Ovary (tissue), 10 donors: Measurements from ENCODE around the gene PPM1H. TPM values are rescaled to one million over a fixed set of nuclear protein-coding genes. Genes with fewer than 3 reads are reported as not detected.

Source experiments
- DNase-seq, 5 donors: peaks; one replicate each; pipeline ENCODE4 v3.0.0-alpha.2; 2019 to 2020
- H3K27ac ChIP-seq, 2 donors: fragments of 200-600 bp; one replicate each; pipeline versions ENCODE4 v1.5.1 to v1.8.0; 2019 to 2022
- H3K27me3 ChIP-seq: fragments of 200-600 bp; one replicate; pipeline ENCODE4 v1.8.0; 2022
- H3K36me3 ChIP-seq: fragments of 200-600 bp; sonication (generic); one replicate; pipeline ENCODE4 v1.5.1; 2019
- H3K4me1 ChIP-seq: one replicate; pipeline ENCODE4 v1.8.1; 2013; ENCODE audit warnings: mild to moderate bottlenecking, moderate library complexity; ENCODE audit not compliant: insufficient read depth
- H3K4me3 ChIP-seq: fragments of 200-600 bp; sonication (generic); one replicate; pipeline ENCODE4 v1.5.1; 2017
- H3K9me3 ChIP-seq, 2 donors: fragments of 200-600 bp in 1 of 2; sonication (generic) in 1 of 2; one replicate each; pipeline versions ENCODE4 v1.5.1 to v1.8.1; 2013 to 2019; ENCODE audit warnings: mild to moderate bottlenecking in 1 of 2, moderate library complexity in 1 of 2
- EP300 ChIP-seq: sonication (generic); formaldehyde crosslinking; IDR thresholded peaks from one replicate; pipeline ENCODE4 v1.6.1; 2017; ENCODE audit warnings: antibody characterized with exemption
- POLR2A ChIP-seq: fragments of 450-650 bp; IDR thresholded peaks from one replicate; pipeline ENCODE4 v1.6.1; 2017; ENCODE audit warnings: antibody characterized with exemption, mild to moderate bottlenecking, moderate library complexity
- WGBS, 3 donors: extraction: QIAGEN DNeasy Blood & Tissue Kit in 1 of 3; methylation state at CpG; one replicate each; pipeline versions ENCODE4 v1.1.5 to v1.1.7; 2013 to 2017; 5-methylcytosine and 5-hydroxymethylcytosine counted together
- intact Hi-C, 4 donors: fragments of 100-400 bp; cut with DNase I; formaldehyde crosslinking; loops; one replicate each; pipeline versions ENCODE4 v1.11.0 to v1.15.1; 2022 to 2023
- long read RNA-seq, 3 donors: library from polyadenylated mRNA in 2 of 3; unstranded in 2 of 3; transcript quantifications; one replicate each; pipeline ENCODE4 v2.0.0 and lab custom pipeline, GENCODE V29; 2021 to 2026
- polyA plus RNA-seq, 2 donors: library from polyadenylated mRNA; stranded (reverse); fragments of 200-250 nt in 1 of 2; fragments of 350-450 nt in 1 of 2; fragmentation: Illumina TruSeq in 1 of 2; extraction: RNeasy Lipid Tissue Mini Kit (QIAGEN cat#74804) in 1 of 2; gene quantifications; one replicate each; pipeline ENCODE4 v1.2.3, GENCODE V29; 2013 to 2014
- total RNA-seq, 7 donors: library from RNA; depleted of rRNA in 2 of 7; stranded (reverse); fragments of >200 nt in 2 of 7; fragmentation: NEBNext Ultra II Directional in 3 of 7; extraction: Animal tissue kit (Norgen Biotek cat#: 25700) in 3 of 7; gene quantifications; one replicate each; pipeline versions ENCODE4 v1.1.0 to v1.2.4, GENCODE V29; 2016 to 2023
- TF ChIP-seq, protein P1 (sequence below), 3 donors: fragments of 450-650 bp in 2 of 3; fragments of 200-600 bp in 1 of 3; IDR thresholded peaks; one replicate each; pipeline versions ENCODE4 v1.5.1 to v1.8.0; 2016 to 2022; ENCODE audit warnings: antibody characterized with exemption in 3 of 3, mild to moderate bottlenecking in 1 of 3
- donor health status: DM: no; HTN: no; CAD: no; lungs with moderate emphysema.
- donor health status: DM: no; HTN: no; CAD: no.
- donor health status: Bipolar disorder and iron deficiency.
- donor health status: DM: yes; HTN: yes; CAD: no.
- donor health status: DM: no; HTN: no; CAD: no.
- donor health status: DM: yes; HTN: yes; CAD: no.

The PPM1H gene, protein sequence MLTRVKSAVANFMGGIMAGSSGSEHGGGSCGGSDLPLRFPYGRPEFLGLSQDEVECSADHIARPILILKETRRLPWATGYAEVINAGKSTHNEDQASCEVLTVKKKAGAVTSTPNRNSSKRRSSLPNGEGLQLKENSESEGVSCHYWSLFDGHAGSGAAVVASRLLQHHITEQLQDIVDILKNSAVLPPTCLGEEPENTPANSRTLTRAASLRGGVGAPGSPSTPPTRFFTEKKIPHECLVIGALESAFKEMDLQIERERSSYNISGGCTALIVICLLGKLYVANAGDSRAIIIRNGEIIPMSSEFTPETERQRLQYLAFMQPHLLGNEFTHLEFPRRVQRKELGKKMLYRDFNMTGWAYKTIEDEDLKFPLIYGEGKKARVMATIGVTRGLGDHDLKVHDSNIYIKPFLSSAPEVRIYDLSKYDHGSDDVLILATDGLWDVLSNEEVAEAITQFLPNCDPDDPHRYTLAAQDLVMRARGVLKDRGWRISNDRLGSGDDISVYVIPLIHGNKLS
- total RNA-seq: 10 to 100 TPM in 6 of 7 donors, 1 to 10 TPM in 1; 1.6 to 45.4 (median 21.0) TPM
- 10 to 100 TPM; 10.9 to 11.3 TPM for polyA plus RNA-seq
- long read RNA-seq, donor 1, full-length matches to known transcripts: 1 of 15 reads
- long read RNA-seq, donor 1, partial matches to known transcripts: 2 of 15 reads
- long read RNA-seq, donor 1, other reads (novel, unspliced or antisense): 12 of 15 reads
- long read RNA-seq, donor 2, full-length matches to known transcripts: 2 of 2 reads
- long read RNA-seq, donor 2, partial matches to known transcripts: 0 of 2 reads
- long read RNA-seq, donor 2, other reads (novel, unspliced or antisense): 0 of 2 reads
- long read RNA-seq, donor 3, full-length matches to known transcripts: 12 of 58 reads
- long read RNA-seq, donor 3, partial matches to known transcripts: 20 of 58 reads
- long read RNA-seq, donor 3, other reads (novel, unspliced or antisense): 26 of 58 reads

DNA sequence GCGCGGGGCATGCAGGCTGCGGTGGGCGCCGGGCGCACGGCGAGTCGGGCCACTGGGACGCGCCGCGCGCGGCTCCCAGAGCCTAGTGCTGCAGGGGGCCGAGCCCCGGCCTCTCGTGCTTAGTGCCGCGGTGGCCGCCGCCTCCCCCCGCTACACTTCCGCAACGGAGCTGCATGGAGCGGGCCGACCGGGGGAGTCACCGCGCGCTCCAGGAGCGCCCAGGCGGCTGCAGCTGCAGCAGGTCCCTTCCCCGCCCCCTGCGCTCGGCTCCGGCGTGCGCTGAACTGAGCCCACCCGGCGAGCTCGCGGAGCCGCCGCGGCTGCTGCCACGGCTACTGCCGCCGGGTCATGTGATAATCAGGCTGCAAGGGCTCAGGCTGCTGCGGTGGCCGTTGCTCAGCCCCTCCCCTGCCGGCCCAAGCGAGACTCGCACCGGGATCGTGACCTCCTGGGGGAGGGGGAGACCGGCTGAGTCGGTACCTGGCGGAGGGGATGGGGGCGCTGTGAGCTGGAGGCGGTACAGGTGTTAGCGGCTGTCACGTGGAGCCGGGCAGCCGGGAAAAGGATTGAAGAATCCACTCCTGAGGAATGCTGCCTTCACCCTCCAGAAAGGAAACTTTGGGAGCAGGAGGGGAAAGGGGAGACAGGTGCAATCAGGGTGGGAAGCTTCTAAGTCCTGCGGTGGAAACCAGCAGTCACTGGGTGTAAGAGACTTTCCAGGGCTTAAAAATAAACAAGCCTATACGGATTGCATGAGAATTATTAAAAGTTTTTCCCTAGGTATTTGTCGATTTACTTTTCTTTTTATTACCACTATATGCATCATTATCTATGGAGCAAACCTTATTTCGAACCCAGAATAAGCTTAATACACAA lies at the start of gene PPM1H:
PPM1H (minus strand) TSS at position 352 of the 876 bp plus-strand sequence. CDS start 414 bp downstream, outside the sequence.
- Histone ChIP-seq H3K27ac (peak within 1 kb of the TSS in 1 of 2 donors; percentile 31), H3K4me3 (peak within 1 kb of the TSS; percentile 77), H3K4me1 (no peaks in the 10 kb centered on the region), H3K27me3 (no peaks in the 10 kb centered on the region), H3K36me3 (no peaks in the 10 kb centered on the region), H3K9me3 (no peaks in the 10 kb centered on the region)
- DNase-seq: peak; percentile 46 to 79 (median 60)
- TF ChIP-seq, protein P1, sequence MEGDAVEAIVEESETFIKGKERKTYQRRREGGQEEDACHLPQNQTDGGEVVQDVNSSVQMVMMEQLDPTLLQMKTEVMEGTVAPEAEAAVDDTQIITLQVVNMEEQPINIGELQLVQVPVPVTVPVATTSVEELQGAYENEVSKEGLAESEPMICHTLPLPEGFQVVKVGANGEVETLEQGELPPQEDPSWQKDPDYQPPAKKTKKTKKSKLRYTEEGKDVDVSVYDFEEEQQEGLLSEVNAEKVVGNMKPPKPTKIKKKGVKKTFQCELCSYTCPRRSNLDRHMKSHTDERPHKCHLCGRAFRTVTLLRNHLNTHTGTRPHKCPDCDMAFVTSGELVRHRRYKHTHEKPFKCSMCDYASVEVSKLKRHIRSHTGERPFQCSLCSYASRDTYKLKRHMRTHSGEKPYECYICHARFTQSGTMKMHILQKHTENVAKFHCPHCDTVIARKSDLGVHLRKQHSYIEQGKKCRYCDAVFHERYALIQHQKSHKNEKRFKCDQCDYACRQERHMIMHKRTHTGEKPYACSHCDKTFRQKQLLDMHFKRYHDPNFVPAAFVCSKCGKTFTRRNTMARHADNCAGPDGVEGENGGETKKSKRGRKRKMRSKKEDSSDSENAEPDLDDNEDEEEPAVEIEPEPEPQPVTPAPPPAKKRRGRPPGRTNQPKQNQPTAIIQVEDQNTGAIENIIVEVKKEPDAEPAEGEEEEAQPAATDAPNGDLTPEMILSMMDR (IDR thresholded peaks at IDR 0.05): peak in 1 of 3 donors; percentile 56
- no peak for TF ChIP-seq POLR2A
- no peak for TF ChIP-seq EP300
- intact Hi-C loops: loop anchor here in 3 of 4 donors (10.0 kb wide), 3 partner anchors 70 to 490 kb away; no protein-coding TSS in a partner anchor
- WGBS, 3 donors: 1% methylated on average over 48 to 69 of the region's 69 CpGs

DNA sequence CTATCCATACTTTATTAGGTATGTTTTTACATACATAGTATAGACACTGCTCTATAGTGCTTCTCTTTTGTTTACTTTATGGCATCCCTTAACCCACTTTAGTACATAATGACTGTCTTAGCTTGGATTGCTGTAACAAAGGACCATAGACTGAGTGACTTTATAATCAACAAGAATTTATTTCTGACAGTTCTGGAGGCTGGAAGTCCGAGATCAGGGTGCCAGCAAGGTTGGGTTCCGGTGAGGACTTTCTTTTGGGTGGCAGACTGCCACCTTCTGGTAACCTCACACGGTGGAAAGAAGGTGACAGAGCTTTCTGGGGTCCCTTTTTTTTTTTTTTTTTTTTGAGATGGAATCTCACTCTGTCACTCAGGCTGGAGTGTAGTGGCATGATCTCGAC lies 48.6 kb upstream of the PPM1H start:
- no peaks in the 10 kb centered on the region for H3K9me3 ChIP-seq
- H3K4me1 ChIP-seq: no peaks in the 10 kb centered on the region
- H3K27me3 ChIP-seq: no peaks in the 10 kb centered on the region
- intact Hi-C loops: no loop called here
- H3K4me3 ChIP-seq: no peak overlapping the region
- no peak for TF ChIP-seq EP300
- TF ChIP-seq, protein P1 (IDR thresholded peaks at IDR 0.05): no peak
- TF ChIP-seq POLR2A: no peak
- no peaks in the 10 kb centered on the region for H3K36me3 ChIP-seq
- no peak overlapping the region for H3K27ac ChIP-seq
- DNase-seq: no peak
- 56 to 65% (median 63%) methylated on average over 4 of the region's 4 CpGs for WGBS, 3 donors

DNA sequence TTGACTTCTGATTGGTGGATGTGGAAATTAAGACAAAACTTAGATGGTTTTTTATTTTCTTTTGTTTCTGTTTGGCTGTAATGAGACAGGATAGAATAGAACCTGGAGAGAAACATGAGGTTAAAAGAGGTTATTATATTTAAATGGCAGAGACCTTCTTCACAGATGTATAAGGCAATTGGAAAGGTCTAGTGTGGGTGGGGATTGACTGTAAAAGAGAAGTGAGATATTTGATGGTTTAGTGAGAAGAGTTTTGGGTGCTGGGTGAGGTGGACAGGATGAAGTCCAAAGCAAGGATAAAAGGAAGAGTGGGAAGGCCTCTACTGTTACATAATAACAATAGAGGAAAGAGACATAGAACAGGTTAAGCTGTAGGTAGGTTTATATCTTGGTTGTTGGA lies 43.8 kb upstream of the PPM1H start:
- Histone ChIP-seq H3K9me3 (no peaks in the 10 kb centered on the region), H3K27ac (no peak overlapping the region), H3K27me3 (no peaks in the 10 kb centered on the region), H3K4me1 (no peaks in the 10 kb centered on the region), H3K36me3 (no peaks in the 10 kb centered on the region), H3K4me3 (no peak overlapping the region)
- DNase-seq: no peak
- intact Hi-C loops: no loop called here
- no peak for TF ChIP-seq EP300
- TF ChIP-seq, protein P1 (IDR thresholded peaks at IDR 0.05): no peak

DNA sequence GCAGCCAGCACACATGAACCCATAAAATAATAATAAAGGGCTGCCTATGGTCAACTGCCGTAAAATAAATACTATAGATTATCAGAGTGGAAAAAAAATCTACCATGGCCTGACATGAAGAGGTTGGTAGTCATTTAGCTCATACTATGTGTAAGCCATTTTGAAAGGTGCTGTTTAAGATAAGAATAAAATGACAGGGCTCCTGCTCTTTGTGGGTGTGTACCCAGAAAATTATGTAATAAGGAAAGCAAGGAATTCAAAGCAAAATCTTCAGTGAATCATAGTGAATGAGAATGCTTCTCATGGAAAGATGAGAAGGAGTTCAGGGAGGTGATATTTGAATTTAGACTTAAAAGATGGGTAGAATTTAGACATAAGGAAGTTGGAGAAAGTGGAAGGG lies 42.9 kb upstream of the PPM1H start:
- no peak overlapping the region for H3K4me3 ChIP-seq
- no peak for DNase-seq
- no peaks in the 10 kb centered on the region for H3K36me3 ChIP-seq
- no peaks in the 10 kb centered on the region for H3K4me1 ChIP-seq
- H3K27ac ChIP-seq: no peak overlapping the region
- no peak for TF ChIP-seq POLR2A
- WGBS, 3 donors: 95 to 99% (median 97%) methylated on average over 1 of the region's 1 CpG
- no peaks in the 10 kb centered on the region for H3K9me3 ChIP-seq
- no peaks in the 10 kb centered on the region for H3K27me3 ChIP-seq
- intact Hi-C loops: no loop called here
